CD4-positive, alpha-beta T cell treated with Interleukin-21 for 1 hour (primary cell): ENCODE measurements around the gene DRAXIN.

Experiments
- DNase-seq: peaks from one replicate; pipeline ENCODE4 v3.0.0-alpha.2; 2020

Gene DRAXIN

DNA sequence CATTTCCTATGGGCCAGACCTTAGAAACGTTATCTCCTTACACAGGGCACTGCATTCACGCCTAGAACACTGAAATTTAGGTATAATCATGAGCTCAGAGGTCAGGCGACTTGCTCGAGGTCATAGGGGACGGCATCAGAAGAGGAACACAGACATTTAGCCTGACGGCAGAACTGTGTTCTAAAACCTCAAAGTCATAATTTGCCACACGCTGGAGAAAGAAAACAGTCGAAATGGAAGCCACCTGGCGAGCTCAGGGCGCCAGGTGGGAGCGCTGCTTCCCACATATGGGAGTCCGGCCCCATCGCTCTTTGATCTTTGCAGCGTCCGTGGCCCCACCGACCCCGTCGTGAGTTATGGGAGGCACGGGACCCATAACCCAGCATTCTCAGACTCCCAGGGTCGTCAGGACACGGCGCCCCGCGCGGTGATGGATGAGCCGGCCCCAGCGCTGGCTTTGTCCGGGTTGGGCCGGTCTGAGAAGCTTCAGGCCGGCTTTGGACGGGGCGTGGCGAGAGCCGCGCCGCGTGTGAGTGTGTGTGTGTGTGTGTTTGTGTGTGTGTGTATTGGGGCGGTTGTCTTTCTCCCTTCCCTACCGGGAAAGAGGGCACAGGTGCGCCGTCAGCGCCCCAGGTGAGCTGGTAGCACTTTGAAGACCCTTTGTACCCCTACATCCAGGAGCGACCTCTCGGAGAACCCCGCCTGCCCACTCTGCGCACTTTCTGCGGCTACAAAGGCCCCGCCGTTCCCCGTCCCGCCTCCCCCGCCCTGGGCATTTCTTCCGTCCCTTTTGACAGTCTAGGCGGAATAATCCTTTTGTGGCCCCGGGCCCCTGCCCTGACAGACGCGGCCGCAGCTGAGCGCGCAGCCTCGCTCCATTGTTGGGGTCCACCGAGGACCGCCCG lies 861 bp upstream of the DRAXIN start:
- DNase-seq: no peak

DNA sequence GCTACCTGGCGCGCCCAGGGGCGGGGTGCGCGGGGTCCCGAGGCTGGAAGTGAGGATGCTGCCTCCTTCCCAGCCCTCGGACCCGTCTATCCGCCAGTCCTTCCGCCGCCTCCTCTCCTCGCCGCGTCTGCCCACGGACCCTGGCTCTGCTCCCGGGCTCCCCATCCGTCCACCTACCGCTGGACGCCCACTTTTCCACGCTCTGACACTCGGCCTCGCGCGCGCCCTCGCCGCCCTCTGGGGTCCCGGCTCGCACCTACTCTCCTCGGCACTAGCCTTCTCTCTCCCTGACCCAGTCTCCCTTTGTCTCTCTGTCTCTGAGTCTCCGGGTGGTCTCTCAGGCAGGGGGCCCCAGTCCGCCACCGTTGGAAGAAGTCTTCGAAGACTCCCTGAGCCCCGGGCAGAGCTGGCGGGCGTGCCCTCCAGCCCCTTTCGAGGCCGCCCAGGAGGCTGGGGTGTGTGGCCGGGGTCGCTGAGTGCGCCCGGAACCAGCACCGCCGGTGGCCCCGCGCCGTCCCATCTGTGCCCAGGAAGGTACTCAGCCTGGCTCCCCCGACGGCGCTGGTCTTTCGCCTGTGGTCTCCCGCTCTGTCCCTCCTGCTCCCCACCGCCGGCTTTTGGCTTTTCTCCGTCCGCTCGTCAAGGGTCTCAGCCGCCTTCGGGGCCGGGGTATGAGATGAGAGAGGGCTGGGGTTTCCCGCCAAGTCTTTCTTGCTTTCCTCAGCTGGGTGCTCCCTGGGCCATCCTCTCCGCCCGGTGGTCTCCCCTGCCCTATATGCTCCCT lies 610 bp downstream of the DRAXIN start:
- DNase-seq: no peak

GRCh38 chr1:11693024-11693590 lies 1.6 kb downstream of the DRAXIN start:
- DNase-seq: peak; percentile 56

GRCh38 chr1:11693917-11694316 lies 2.4 kb downstream of the DRAXIN start:
- no peak for DNase-seq

- no peak for DNase-seq
Observed at GRCh38 chr1:11695861-11696260, 4.4 kb downstream of the DRAXIN start.

DNA sequence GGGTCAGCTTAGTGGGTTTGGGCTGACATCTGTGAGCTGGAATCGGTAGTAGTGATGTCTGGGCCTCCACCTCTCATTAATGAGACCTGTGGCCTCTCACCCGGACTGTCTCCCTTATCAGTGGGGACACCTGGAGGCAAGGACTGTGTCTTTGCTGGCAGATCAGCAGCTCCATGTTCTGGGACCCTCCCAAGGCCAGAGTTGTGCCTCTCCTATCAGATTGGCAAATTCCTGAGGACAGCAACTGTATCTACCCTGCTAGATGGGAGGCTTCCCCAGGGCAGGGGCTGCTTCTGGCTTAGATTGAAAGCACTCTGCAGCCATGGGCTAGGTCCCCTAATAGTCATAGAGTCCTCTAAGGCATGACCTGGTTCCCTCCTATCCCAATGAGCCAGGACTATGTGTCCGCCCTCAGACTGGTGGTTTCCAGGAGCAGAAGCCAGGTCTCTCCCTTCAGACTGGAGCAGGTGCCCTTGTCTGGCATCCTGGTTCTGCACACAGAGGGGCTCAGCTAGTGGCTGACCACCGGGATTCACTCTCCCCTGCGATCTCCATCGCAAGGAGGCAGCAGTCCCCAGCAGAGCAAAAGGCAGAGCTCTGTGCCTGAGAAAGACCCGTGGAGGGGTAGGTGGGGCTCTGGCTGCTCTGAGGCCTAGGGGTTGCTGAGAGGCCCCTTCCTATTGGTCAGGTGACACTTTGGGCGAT lies 5.8 kb downstream of the DRAXIN start:
- DNase-seq: no peak

GRCh38 chr1:11697893-11698210 lies 6.3 kb downstream of the DRAXIN start:
- no peak for DNase-seq

- no peak for DNase-seq
Observed at GRCh38 chr1:11700601-11701467, 9.3 kb downstream of the DRAXIN start.

DNA sequence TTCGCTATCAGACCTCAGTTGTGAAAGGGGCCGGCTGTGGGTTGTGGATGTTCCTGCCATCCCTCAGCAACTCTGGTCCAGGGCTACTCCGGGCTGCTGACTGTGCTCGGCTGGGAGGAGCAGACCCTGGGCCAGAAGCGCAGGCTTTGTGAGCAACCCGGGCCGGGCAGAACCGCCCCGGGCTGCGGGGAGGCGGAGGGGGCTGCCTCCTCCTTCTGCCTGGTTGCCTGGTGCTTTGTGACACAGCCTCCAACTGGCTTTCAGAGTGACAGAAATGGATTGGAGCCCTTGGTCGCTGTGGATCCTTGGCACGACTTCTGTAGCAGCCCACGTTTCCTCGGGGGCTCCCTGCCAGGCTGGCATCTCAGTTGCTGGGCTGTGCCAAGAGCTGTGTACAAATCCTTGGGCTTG lies 10.0 kb downstream of the DRAXIN start:
- no peak for DNase-seq

GRCh38 chr1:11701981-11702803 lies 10.7 kb downstream of the DRAXIN start:
- DNase-seq: no peak

GRCh38 chr1:11703357-11704193 lies 12.1 kb downstream of the DRAXIN start:
- DNase-seq: no peak

- no peak for DNase-seq
Observed at GRCh38 chr1:11704194-11704529, 12.7 kb downstream of the DRAXIN start.

DNA sequence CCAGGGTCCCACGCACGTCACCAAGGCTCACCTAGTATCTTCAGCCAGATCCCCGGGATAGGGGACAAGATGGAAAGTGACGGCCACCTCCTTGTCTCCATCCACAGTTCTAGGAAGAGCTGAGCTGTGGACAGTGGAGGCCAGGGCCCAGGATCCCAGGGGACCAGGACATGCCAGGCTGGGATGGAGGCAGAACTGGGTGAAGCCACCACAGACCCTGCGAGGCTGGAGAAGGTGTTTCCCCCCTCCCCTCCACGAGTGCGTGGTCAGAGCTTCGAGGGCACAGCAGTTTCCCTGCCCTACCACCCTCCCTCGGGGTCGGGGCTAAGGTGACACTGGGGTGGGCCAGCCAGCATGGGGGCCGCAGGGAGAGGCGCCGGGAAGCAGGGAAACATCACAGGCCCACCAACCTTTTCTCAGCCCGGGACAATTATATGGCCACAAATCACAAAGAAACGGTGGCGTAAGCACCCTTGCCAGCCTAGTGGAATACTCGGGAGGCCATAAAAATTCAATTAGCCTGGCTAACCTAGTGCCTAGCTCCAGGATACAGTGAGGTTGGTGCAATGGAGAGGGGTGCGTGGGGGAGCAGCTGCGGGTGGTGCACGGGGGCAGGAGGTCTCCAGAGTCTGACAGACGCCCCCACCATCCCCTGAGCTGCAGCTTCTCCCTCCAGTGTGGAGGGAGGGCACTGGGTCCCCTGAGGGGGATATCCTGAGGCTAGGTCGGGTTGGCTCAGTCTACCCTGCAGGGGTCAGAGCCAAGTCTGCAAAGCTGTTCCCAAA lies 13.4 kb downstream of the DRAXIN start:
- DNase-seq: no peak

- DNase-seq: no peak
Observed at GRCh38 chr1:11705596-11705995, 14.1 kb downstream of the DRAXIN start.

GRCh38 chr1:11706292-11706691 lies 14.8 kb downstream of the DRAXIN start:
- no peak for DNase-seq

GRCh38 chr1:11707621-11708276 lies 16.2 kb downstream of the DRAXIN start:
- no peak for DNase-seq

GRCh38 chr1:11708554-11709350 lies 17.2 kb downstream of the DRAXIN start:
- no peak for DNase-seq

DNA sequence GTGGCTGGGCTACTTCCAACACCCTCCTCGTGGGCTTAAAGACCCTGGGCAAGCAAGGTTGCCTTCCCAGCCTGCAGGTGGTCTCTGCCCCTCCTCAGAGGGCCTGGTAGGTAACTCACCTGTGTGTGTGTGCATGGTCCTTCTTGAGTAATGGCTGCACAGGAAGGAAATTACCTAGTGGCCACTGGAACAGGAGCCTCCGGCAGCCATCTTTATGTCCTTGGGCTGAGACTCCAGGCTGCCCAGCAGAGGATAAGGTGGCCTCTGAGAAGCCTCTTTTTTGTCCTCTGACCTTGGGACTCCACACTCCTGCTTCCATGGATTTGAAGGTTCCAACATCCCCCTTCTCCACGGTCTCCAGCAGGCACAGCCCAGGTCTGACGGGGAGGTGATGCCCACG lies 20.0 kb downstream of the DRAXIN start:
- DNase-seq: no peak
